BJ (cell line): Measurements from ENCODE around the gene FSTL4. TPM values are rescaled to one million over a fixed set of nuclear protein-coding genes. Genes with fewer than 3 reads are reported as not detected.
A peak's percentile ranks its signal among the peaks of the same experiment; 100 is the strongest.

Source experiments
- CTCF ChIA-PET: fragments of 350-600 bp; formaldehyde crosslinking; extraction: SDS; loops from one replicate; lab custom pipeline; 2021; ENCODE audit warnings: antibody characterized with exemption, inconsistent platforms; lab: Yijun Ruan, JAX
- POLR2A ChIA-PET: fragments of 300-600 bp; sonication (Branson Sonifier 250); formaldehyde crosslinking; extraction: SDS; loops from one replicate; lab custom pipeline; 2021; ENCODE audit warnings: antibody characterized with exemption; lab: Charles Lee
- DNase-seq: peaks from one replicate; pipeline ENCODE4 v3.0.0-alpha.2; 2011; ENCODE audit warnings: low read depth
- H3K27me3 ChIP-seq: 2 replicates; pipeline ENCODE4 v1.6.0; 2011; ENCODE audit warnings: low read length; ENCODE audit not compliant: control insufficient read depth, insufficient read depth
- H3K36me3 ChIP-seq: 2 replicates; pipeline ENCODE4 v1.5.1; 2011; ENCODE audit warnings: low read length; ENCODE audit not compliant: control insufficient read depth, insufficient read depth
- H3K4me3 ChIP-seq: 2 replicates; pipeline ENCODE4 v1.5.1; 2011; ENCODE audit warnings: low read depth, mild to moderate bottlenecking, control low read depth, low read length
- polyA plus RNA-seq: library from polyadenylated mRNA; depleted of rRNA; stranded (reverse); fragments of >200 nt; gene quantifications from 2 replicates; pipeline ENCODE4 v1.2.3, GENCODE V29; 2011
- TF ChIP-seq, protein P1 (sequence below): IDR thresholded peaks from 2 replicates; pipeline ENCODE4 v1.5.1; 2011; ENCODE audit warnings: low read depth, mild to moderate bottlenecking, control low read depth, inconsistent platforms, low read length, moderate library complexity; ENCODE audit not compliant: insufficient read depth

FSTL4 gene
- polyA plus RNA-seq, 1 experiment: not detected

- CTCF ChIA-PET: no interaction called here
- DNase-seq: no peak
- TF ChIP-seq, protein P1, sequence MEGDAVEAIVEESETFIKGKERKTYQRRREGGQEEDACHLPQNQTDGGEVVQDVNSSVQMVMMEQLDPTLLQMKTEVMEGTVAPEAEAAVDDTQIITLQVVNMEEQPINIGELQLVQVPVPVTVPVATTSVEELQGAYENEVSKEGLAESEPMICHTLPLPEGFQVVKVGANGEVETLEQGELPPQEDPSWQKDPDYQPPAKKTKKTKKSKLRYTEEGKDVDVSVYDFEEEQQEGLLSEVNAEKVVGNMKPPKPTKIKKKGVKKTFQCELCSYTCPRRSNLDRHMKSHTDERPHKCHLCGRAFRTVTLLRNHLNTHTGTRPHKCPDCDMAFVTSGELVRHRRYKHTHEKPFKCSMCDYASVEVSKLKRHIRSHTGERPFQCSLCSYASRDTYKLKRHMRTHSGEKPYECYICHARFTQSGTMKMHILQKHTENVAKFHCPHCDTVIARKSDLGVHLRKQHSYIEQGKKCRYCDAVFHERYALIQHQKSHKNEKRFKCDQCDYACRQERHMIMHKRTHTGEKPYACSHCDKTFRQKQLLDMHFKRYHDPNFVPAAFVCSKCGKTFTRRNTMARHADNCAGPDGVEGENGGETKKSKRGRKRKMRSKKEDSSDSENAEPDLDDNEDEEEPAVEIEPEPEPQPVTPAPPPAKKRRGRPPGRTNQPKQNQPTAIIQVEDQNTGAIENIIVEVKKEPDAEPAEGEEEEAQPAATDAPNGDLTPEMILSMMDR: no peak
Observed at GRCh38 chr5:133243196-133243595, 369.1 kb downstream of the FSTL4 start.

DNA sequence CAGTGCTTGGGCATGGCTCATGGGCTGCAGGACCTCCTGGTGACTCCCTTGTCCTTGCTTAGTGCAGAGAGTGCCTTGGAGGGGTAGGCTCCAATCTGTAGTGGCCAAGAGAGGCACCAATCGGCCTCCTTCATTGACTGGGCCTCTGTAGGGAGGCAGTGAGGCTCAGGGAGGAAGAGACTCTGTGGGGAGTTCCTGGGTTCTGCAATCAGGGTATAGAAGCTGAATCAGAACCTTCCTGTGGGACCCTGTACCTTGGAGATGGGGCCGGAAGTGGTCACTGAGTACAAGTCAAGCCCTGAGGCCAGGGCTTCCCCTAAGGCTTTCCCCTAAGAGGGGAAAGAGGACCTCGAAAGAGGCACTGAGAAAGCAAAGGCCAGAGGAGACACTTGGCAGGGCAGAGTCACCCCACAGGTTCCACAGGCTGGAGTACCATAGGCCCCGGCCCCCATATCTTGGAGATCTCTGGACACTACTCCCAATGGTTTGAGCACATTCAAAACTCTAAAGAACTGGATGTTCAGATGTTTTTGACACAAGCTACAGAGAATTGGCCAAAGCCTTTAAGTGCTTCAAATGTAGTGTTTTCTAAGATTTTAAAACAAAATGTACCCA lies 370.0 kb downstream of the FSTL4 start:
- CTCF ChIA-PET: no interaction called here
- no peak for DNase-seq

More at GRCh38 chr5:133243196-133243595, 369.1 kb downstream of the FSTL4 start:
- H3K36me3 ChIP-seq: no peaks in the 10 kb centered on the region
- POLR2A ChIA-PET: no interaction called here
- H3K4me3 ChIP-seq: no peak overlapping the region
- no peaks in the 10 kb centered on the region for H3K27me3 ChIP-seq

GRCh38 chr5:133241179-133242092 lies 370.9 kb downstream of the FSTL4 start:
- Histone ChIP-seq H3K4me3 (no peak overlapping the region), H3K36me3 (no peaks in the 10 kb centered on the region), H3K27me3 (no peaks in the 10 kb centered on the region)
- DNase-seq: no peak
- ChIA-PET CTCF (interaction anchor here (0.9 kb wide), 1 partner anchor 12 kb away, joined by 3 read pairs; no protein-coding TSS in a partner anchor), POLR2A (no interaction called here)
- TF ChIP-seq, protein P1: no peak

More for the DNA sequence above, 370.0 kb downstream of the FSTL4 start:
- H3K4me3 ChIP-seq: no peak overlapping the region
- no peaks in the 10 kb centered on the region for H3K27me3 ChIP-seq
- TF ChIP-seq, protein P1: no peak
- POLR2A ChIA-PET: no interaction called here
- H3K36me3 ChIP-seq: no peaks in the 10 kb centered on the region

DNA sequence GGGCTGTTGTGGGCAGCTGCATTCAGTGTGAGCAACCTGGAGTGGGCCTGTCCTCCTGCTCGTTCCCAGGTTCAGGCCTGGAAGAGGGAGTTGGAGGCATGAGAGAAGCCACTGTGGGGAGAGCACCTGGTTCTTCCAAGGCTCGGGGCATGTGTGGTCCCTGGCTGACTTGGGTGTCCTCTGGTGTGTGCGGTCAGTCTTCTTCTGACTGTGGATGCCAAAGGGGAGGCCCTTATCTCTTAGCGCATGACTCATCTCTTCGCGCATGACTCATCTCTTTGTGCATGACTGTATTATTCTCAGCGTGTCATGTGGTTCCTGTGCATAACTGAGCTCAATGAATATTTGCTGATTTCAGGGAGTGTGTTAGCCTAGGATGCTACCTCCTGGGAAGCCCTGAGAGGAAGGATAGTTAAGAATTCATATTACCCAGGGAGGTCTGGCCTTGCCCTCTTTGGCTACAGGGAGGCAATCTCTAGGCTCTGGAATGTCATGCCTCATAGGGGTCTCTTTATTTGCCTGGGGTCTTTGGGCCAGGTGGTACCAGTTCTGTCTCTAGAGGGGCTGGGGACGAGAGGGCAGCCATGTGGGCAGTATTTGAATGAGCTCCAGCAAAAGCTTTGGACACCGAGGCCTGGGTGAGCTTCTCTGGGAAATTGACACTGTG lies 371.8 kb downstream of the FSTL4 start:
- Histone ChIP-seq H3K27me3 (no peaks in the 10 kb centered on the region), H3K4me3 (no peak overlapping the region), H3K36me3 (no peaks in the 10 kb centered on the region)
- CTCF ChIA-PET: interaction anchor here (0.9 kb wide), 2 partner anchors 11 to 14 kb away, joined by 3 read pairs; no protein-coding TSS in a partner anchor
- POLR2A ChIA-PET: no interaction called here
- TF ChIP-seq, protein P1: no peak
- peak; percentile 47 for DNase-seq
